Suprapubic skin (tissue), 4 donors: ENCODE results near the gene TGFBR2. TPM values are rescaled to one million over a fixed set of nuclear protein-coding genes. Genes with fewer than 3 reads are reported as not detected.

Experiments
- DNase-seq, 2 donors: peaks; one replicate each; pipeline ENCODE4 v3.0.0-alpha.2; 2019; ENCODE audit warnings: low spot score in 2 of 2
- H3K27ac ChIP-seq: fragments of 200-600 bp; sonication (generic); one replicate; pipeline ENCODE4 v1.5.1; 2019
- H3K27me3 ChIP-seq: fragments of 200-600 bp; sonication (generic); one replicate; pipeline ENCODE4 v1.5.1; 2019
- H3K36me3 ChIP-seq: fragments of 200-600 bp; sonication (generic); one replicate; pipeline ENCODE4 v1.5.1; 2019
- H3K4me1 ChIP-seq: fragments of 200-600 bp; sonication (generic); one replicate; pipeline ENCODE4 v1.5.1; 2019
- H3K4me3 ChIP-seq: fragments of 200-600 bp; sonication (generic); one replicate; pipeline ENCODE4 v1.5.1; 2019; ENCODE audit warnings: mild to moderate bottlenecking
- H3K9me3 ChIP-seq: fragments of 200-600 bp; sonication (generic); one replicate; pipeline ENCODE4 v1.5.1; 2019
- EP300 ChIP-seq: sonication (generic); formaldehyde crosslinking; IDR thresholded peaks from one replicate; pipeline ENCODE4 v1.6.1; 2017; ENCODE audit warnings: antibody characterized with exemption
- POLR2A ChIP-seq, 2 donors: fragments of 450-650 bp; IDR thresholded peaks; one replicate each; pipeline ENCODE4 v1.6.1; 2017; ENCODE audit warnings: antibody characterized with exemption in 2 of 2, mild to moderate bottlenecking in 2 of 2, moderate library complexity in 2 of 2
- POLR2AphosphoS5 ChIP-seq, 3 donors: sonication (generic); formaldehyde crosslinking; IDR thresholded peaks; one replicate each; pipeline ENCODE4 v1.6.1; 2017; ENCODE audit warnings: antibody characterized with exemption in 3 of 3
- WGBS: methylation state at CpG from one replicate; pipeline ENCODE4 v1.1.5; 2018; 5-methylcytosine and 5-hydroxymethylcytosine counted together
- total RNA-seq, 4 donors: library from RNA; depleted of rRNA; stranded (reverse); fragments of >200 nt; gene quantifications; one replicate each; pipeline ENCODE4 v1.1.0, GENCODE V29; 2016
- TF ChIP-seq, protein P1 (sequence below), 2 donors: fragments of 200-600 bp in 1 of 2; fragments of 450-650 bp in 1 of 2; sonication (generic) in 1 of 2; IDR thresholded peaks; one replicate each; pipeline ENCODE4 v1.5.1; 2016 to 2019; ENCODE audit warnings: antibody characterized with exemption in 2 of 2, mild to moderate bottlenecking in 1 of 2, moderate library complexity in 1 of 2

TGFBR2 gene
- total RNA-seq, 4 donors from 2014 or later, result 63.7 to 84.3 (median 83.3) TPM

DNA sequence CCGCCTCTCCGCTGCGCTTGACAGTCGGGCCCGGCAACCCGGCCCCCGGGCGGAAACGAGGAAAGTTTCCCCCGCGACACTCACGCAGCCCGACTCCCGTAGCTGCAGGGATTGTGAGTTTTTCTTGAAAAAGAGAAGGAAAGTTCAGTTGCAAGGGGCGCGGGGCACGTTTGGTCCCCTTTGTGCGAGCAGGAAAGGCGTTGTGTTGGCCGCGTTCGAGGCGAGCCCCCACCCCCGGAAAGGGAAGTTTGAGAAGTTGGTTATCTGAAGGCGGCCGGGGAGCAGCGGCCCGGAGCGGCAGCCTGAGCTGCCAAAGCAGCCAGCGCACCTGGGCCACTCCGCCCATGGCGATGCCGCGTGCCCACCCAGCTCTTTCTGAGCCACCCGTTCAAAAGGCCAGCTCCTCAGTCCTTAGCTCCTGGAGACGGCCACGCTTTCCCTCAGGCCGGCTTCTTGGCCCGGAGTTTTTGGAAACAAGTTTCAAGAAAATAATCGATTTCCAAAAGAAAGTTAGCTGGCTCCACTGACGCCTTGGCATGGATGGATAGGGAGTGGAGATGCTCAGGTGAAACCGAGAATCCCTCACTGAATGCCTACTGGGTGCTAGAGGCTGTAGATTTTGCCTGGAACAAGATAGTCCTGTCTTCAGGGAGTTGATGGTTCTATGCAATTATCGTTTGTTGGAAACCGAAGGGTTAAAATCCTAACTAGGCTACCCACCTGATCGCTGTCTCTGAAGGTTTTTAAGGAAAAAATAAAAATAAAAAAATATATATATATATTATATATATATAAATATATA, 832 bp downstream of the TGFBR2 start:
- Histone ChIP-seq H3K4me1 (peaks cover 48% of the 10 kb centered on the region), H3K4me3 (peak overlapping the region; percentile 86), H3K27me3 (no peaks in the 10 kb centered on the region), H3K27ac (peak overlapping the region; percentile 99), H3K9me3 (no peaks in the 10 kb centered on the region), H3K36me3 (no peaks in the 10 kb centered on the region)
- 5% methylated on average over 28 of the region's 45 CpGs for WGBS
- peak; percentile 85 to 87 for DNase-seq
- TF ChIP-seq POLR2AphosphoS5 (IDR thresholded peaks at IDR 0.05) (peak in 2 of 3 donors; percentile 10 to 58), POLR2A (IDR thresholded peaks at IDR 0.05) (peak in 1 of 2 donors; percentile 34), EP300 (no peak)
- TF ChIP-seq, protein P1, sequence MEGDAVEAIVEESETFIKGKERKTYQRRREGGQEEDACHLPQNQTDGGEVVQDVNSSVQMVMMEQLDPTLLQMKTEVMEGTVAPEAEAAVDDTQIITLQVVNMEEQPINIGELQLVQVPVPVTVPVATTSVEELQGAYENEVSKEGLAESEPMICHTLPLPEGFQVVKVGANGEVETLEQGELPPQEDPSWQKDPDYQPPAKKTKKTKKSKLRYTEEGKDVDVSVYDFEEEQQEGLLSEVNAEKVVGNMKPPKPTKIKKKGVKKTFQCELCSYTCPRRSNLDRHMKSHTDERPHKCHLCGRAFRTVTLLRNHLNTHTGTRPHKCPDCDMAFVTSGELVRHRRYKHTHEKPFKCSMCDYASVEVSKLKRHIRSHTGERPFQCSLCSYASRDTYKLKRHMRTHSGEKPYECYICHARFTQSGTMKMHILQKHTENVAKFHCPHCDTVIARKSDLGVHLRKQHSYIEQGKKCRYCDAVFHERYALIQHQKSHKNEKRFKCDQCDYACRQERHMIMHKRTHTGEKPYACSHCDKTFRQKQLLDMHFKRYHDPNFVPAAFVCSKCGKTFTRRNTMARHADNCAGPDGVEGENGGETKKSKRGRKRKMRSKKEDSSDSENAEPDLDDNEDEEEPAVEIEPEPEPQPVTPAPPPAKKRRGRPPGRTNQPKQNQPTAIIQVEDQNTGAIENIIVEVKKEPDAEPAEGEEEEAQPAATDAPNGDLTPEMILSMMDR (IDR thresholded peaks at IDR 0.05), result no peak

DNA sequence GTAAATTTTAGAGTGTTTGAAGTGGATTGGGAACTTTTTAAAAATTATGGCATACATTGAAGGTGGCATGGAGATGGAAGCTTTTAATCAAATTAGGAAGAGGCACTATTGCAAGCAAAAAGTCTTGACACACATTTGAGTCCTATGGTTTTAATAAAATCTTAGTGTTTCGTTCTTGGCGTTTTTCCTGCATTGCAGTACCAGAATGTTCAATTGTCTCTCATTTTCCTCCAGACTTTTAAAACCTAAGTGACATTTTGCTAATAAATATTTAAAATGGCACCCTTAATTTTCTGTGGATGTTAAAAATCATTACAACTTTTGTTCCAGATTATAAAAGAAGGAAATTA, 2.2 kb downstream of the TGFBR2 start:
- no peak for DNase-seq
- TF ChIP-seq, protein P1 (IDR thresholded peaks at IDR 0.05), result no peak
- no peak for TF ChIP-seq POLR2AphosphoS5 (IDR thresholded peaks at IDR 0.05)
- no peak for TF ChIP-seq POLR2A (IDR thresholded peaks at IDR 0.05)
- no peak for TF ChIP-seq EP300
- H3K9me3 ChIP-seq, result no peaks in the 10 kb centered on the region
- peak overlapping the region; percentile 86 for H3K4me3 ChIP-seq
- H3K27ac ChIP-seq, result peak overlapping the region; percentile 99
- peaks cover 59% of the 10 kb centered on the region for H3K4me1 ChIP-seq
- H3K36me3 ChIP-seq, result no peaks in the 10 kb centered on the region
- WGBS, result 30% methylated on average over 2 of the region's 2 CpGs
- no peaks in the 10 kb centered on the region for H3K27me3 ChIP-seq

DNA sequence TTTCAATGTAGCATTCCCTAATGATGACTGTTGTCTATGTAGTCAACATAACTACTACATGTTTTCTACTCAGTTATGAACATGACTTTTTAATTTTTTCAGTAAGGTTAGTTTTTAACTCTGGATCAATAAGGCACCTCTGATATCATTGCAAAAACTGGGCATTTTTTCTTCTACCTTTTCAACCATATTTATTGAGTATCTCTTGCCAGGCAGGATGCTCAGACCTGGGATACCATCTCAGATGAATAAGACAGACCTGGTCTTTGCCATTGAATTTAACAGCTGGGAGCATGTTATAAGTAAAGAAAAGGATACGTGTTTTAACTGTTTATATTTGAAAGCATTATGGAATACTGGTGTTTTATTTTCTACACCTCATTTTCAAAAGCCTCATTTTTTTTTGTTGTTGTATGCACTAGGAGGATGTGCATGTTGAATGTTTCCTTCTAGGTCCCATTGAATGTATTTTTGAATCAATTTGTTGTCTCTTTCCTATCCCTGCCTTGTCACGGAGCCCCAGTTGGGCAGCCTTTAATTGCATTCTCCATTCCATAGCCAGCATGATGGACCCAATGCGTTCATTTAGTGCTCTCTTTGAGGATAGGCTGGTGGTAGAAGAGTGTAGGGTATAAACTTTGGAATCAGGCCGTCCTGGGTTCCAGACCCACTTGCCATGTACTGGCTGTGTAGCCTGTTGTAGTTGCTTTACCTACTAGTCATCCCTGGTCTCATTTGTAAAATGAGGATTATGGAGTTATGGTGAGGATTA, 3.7 kb downstream of the TGFBR2 start:
- Histone ChIP-seq H3K36me3 (no peaks in the 10 kb centered on the region), H3K9me3 (no peaks in the 10 kb centered on the region), H3K27me3 (no peaks in the 10 kb centered on the region), H3K4me1 (peaks cover 70% of the 10 kb centered on the region), H3K27ac (peak overlapping the region; percentile 15), H3K4me3 (peak overlapping the region; percentile 86)
- no peak for DNase-seq
- TF ChIP-seq POLR2AphosphoS5 (IDR thresholded peaks at IDR 0.05), result no peak
- TF ChIP-seq, protein P1 (IDR thresholded peaks at IDR 0.05), result no peak
- TF ChIP-seq EP300, result no peak
- TF ChIP-seq POLR2A (IDR thresholded peaks at IDR 0.05), result no peak
- WGBS, result 74% methylated on average over 4 of the region's 4 CpGs

DNA sequence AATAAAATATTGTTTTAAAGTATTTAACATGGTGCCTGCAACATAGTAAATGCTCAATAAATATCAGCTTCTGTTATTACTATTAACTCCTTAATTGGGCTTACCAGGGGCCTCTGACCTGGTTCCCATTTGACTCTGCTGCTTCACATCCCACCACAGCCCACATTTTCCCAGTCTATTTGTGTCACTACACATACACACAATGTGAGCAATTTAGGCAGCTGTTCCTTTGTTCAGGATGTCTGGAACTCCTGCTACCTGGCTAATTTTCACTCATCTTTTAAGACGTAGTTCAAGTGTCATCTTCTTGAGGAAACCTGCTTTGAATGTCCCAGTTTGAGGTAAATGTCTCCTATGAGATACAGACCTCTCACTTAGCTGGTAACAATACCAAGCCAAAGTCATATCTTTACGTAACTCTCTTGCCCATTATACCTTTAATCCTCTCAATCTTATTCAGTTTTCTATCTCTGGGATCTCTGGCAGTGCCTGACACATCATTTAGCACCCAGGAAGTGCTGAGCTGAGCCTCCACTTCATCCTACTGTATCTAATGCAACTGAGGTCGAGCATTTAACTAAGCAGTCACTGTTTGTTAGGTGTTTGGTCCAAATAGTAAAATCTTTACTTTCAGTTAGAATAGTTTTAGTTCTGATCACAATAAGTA, 4.4 kb downstream of the TGFBR2 start:
- H3K36me3 ChIP-seq, result no peaks in the 10 kb centered on the region
- H3K27ac ChIP-seq, result peak overlapping the region; percentile 15
- peaks cover 70% of the 10 kb centered on the region for H3K4me1 ChIP-seq
- no peaks in the 10 kb centered on the region for H3K27me3 ChIP-seq
- H3K4me3 ChIP-seq, result peak overlapping the region; percentile 86
- TF ChIP-seq EP300 (no peak), POLR2AphosphoS5 (IDR thresholded peaks at IDR 0.05) (no peak), POLR2A (IDR thresholded peaks at IDR 0.05) (no peak)
- TF ChIP-seq, protein P1 (IDR thresholded peaks at IDR 0.05), result no peak
- no peak for DNase-seq
- WGBS, result 57% methylated on average over 3 of the region's 3 CpGs
- no peaks in the 10 kb centered on the region for H3K9me3 ChIP-seq
